ENCODE data around the gene CDH20.

The CDH20 gene

DNA sequence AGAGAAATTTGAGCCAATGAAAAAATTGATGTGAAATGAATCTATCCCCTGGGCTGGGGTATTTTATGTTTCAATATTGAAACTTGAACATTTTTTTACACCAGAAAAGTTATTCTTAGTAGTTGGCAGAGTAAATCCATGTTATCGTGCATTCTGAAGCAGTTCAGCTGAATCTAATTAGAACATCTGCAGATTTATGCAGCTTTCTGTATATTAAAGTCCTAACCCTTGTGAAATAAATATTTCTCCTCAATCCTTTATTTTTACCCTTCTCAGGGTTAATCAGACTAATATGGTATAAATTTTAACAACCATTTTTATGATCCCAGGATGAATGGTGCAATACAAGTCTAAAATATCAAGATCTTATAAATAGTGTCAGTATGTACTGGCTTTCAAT lies 69.5 kb downstream of the CDH20 start:
- TF ChIP-seq, protein P1, sequence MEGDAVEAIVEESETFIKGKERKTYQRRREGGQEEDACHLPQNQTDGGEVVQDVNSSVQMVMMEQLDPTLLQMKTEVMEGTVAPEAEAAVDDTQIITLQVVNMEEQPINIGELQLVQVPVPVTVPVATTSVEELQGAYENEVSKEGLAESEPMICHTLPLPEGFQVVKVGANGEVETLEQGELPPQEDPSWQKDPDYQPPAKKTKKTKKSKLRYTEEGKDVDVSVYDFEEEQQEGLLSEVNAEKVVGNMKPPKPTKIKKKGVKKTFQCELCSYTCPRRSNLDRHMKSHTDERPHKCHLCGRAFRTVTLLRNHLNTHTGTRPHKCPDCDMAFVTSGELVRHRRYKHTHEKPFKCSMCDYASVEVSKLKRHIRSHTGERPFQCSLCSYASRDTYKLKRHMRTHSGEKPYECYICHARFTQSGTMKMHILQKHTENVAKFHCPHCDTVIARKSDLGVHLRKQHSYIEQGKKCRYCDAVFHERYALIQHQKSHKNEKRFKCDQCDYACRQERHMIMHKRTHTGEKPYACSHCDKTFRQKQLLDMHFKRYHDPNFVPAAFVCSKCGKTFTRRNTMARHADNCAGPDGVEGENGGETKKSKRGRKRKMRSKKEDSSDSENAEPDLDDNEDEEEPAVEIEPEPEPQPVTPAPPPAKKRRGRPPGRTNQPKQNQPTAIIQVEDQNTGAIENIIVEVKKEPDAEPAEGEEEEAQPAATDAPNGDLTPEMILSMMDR (IDR thresholded peaks at IDR 0.05; ENCODE audit: low read depth, low read length) = no peak
- no peak for DNase-seq (ENCODE audit: low read depth, low spot score)
- in situ Hi-C loops (cut with HindIII; ENCODE audit: low sequenced_read_pairs) = no loop called here

DNA sequence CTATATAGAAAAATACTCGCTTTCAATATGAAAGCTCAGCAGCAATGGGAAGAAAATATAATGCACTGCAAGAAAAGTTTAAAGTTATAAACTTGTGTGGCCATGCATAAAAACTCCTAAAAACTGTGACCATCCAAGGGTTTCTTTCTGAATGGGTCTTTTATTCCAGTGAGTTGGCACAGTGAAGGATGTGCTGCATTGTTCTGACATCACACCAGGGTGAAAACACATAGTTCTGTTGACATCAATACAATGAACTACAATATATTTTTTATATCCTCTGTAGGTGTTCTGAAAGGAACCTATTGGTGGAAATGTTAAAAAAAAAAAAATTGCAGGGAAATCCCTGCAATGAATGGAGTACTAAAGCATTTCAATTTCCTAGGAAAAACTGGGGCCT lies 80.2 kb downstream of the CDH20 start:
- in situ Hi-C loops (cut with HindIII; ENCODE audit: low sequenced_read_pairs) = no loop called here

More for the DNA sequence above, 69.5 kb downstream of the CDH20 start:
- H3K4me3 ChIP-seq (ENCODE audit: low read depth, low read length) = no peak overlapping the region

GRCh38 chr18:61414086-61414485 lies 80.9 kb downstream of the CDH20 start:
- in situ Hi-C loops (cut with HindIII; ENCODE audit: low sequenced_read_pairs) = no loop called here
- DNase-seq (ENCODE audit: low read depth, low spot score) = no peak
- TF ChIP-seq, protein P1 (IDR thresholded peaks at IDR 0.05; ENCODE audit: low read depth, low read length) = no peak
- no peak overlapping the region for H3K4me3 ChIP-seq (ENCODE audit: low read depth, low read length)

More for the DNA sequence above, 80.2 kb downstream of the CDH20 start:
- TF ChIP-seq, protein P1 (IDR thresholded peaks at IDR 0.05; ENCODE audit: low read depth, low read length) = no peak
- DNase-seq (ENCODE audit: low read depth, low spot score) = no peak
- H3K4me3 ChIP-seq (ENCODE audit: low read depth, low read length) = no peak overlapping the region

DNA sequence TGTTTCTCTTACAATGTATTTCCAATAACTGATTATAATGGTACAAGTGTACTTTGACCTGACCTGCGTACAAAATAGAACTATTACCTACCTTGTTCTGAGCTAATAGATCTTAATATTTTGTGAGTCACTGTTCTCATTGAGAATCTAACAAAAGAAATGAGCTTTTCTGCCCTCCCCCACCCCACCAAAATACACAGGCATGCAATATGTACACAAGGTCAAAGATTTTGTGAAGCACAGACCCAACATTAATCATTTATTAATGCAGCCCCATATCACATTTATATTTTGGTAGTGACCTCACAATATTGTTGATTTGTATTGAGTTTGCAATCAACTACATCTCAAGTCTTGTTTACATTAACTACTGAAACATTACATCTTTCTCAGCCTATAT lies 86.5 kb downstream of the CDH20 start:
- no peak for DNase-seq (ENCODE audit: low read depth, low spot score)
- in situ Hi-C loops (cut with HindIII; ENCODE audit: low sequenced_read_pairs) = no loop called here
- TF ChIP-seq, protein P1 (IDR thresholded peaks at IDR 0.05; ENCODE audit: low read depth, low read length) = no peak
- no peak overlapping the region for H3K4me3 ChIP-seq (ENCODE audit: low read depth, low read length)

GRCh38 chr18:61420218-61420885 lies 87.1 kb downstream of the CDH20 start:
- H3K4me3 ChIP-seq (ENCODE audit: low read depth, low read length) = no peak overlapping the region
- TF ChIP-seq, protein P1 (IDR thresholded peaks at IDR 0.05; ENCODE audit: low read depth, low read length) = no peak
- in situ Hi-C loops (cut with HindIII; ENCODE audit: low sequenced_read_pairs) = no loop called here
- no peak for DNase-seq (ENCODE audit: low read depth, low spot score)

DNA sequence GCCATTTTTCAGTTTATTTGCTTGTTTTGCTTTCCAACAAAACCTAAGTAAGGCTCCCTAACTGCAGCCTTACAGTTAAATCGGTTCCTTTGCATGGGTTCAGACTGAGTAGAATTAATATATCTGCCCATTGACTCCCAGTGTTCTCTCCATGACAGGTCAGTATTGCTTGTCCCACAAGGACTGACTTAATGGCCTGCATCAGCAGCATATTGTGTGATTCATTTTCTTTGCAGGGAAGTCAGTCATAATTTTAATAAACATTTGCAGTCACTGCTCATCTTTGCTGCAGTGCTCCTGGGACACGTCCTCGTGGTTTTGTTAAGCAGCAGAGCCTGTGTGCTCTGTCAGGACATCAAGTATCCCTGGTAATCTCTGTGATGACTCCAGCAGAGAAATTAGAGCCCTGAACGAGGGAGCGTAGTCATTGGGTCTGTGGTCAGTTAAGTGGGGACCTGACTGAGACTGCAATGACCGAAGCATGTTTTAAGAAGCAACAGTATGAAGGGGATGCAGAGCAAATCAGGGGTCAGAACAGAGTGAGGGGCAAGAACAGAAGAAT lies 93.3 kb downstream of the CDH20 start:
- in situ Hi-C loops (cut with HindIII; ENCODE audit: low sequenced_read_pairs) = no loop called here
- no peak overlapping the region for H3K4me3 ChIP-seq (ENCODE audit: low read depth, low read length)
- no peak for DNase-seq (ENCODE audit: low read depth, low spot score)
- TF ChIP-seq, protein P1 (IDR thresholded peaks at IDR 0.05; ENCODE audit: low read depth, low read length) = no peak
